Gastroesophageal sphincter (tissue), 3 donors: ENCODE data around the gene SYK.

Experiments used
- CTCF ChIP-seq, 4 experiments: fragments of 200-600 bp in 2 of 4; fragments of 450-650 bp in 2 of 4; sonication (generic) in 1 of 4; IDR thresholded peaks; one replicate each; pipeline ENCODE4 v1.5.1; 2017 to 2019; ENCODE audit warnings: antibody characterized with exemption in 4 of 4, mild to moderate bottlenecking in 2 of 4, moderate library complexity in 2 of 4
- POLR2A ChIP-seq, 2 donors: fragments of 450-650 bp; IDR thresholded peaks; one replicate each; pipeline ENCODE4 v1.6.1; 2017; ENCODE audit warnings: antibody characterized with exemption in 2 of 2, mild to moderate bottlenecking in 2 of 2, moderate library complexity in 1 of 2

GRCh38 chr9:90894986-90895687, 93.5 kb downstream of the SYK start:
- TF ChIP-seq CTCF (IDR thresholded peaks at IDR 0.05), result peak in 1 of 4 experiments; percentile 26
- no peak for TF ChIP-seq POLR2A (IDR thresholded peaks at IDR 0.05)
